HG03354 (cell line): Measurements from ENCODE around the gene PDE6G.
"Not testable (repeated sequence)": the region's sequence is repeated elsewhere in the genome, so short reads cannot be mapped to it uniquely, and the experiment has no call there.

Experiments used
- ATAC-seq: cut with Tn5 transposase; IDR thresholded peaks from one replicate; pipeline ENCODE4 v1.9.1; 2021; ENCODE audit warnings: mild to moderate bottlenecking; ENCODE audit not compliant: unreplicated experiment, poor library complexity, severe bottlenecking

Gene PDE6G

GRCh38 chr17:81638683-81639082 lies 17.7 kb downstream of the PDE6G start:
- no peak for ATAC-seq

- ATAC-seq: peak; percentile 82
These were observed 19.6 kb downstream of the PDE6G start, which contains the start of the genes NPLOC4 and TSPAN10 for GRCh38 chr17:81636505-81637288. Gene NPLOC4 (minus strand): TSS chr17:81637112. CDS start chr17:81636930, 182 bp downstream. Gene TSPAN10 (plus strand): TSS chr17:81637196. CDS start chr17:81642413, 5,217 bp downstream.

GRCh38 chr17:81635973-81636504 lies 20.3 kb downstream of the PDE6G start:
- peak; percentile 16 for ATAC-seq

GRCh38 chr17:81635431-81635830 lies 20.9 kb downstream of the PDE6G start:
- ATAC-seq: no peak

- no peak for ATAC-seq
These were observed 24.9 kb downstream of the PDE6G start for GRCh38 chr17:81631482-81631881.

GRCh38 chr17:81630274-81630673 lies 26.1 kb downstream of the PDE6G start:
- ATAC-seq: no peak

- ATAC-seq: no peak
These were observed 34.7 kb downstream of the PDE6G start for GRCh38 chr17:81621494-81622130.

- not testable (repeated sequence) for ATAC-seq
These were observed 38.0 kb downstream of the PDE6G start for GRCh38 chr17:81618307-81618706.

GRCh38 chr17:81616877-81617276 lies 39.5 kb downstream of the PDE6G start:
- ATAC-seq: no peak

- ATAC-seq: no peak
These were observed 40.9 kb downstream of the PDE6G start for GRCh38 chr17:81615401-81615930.

- ATAC-seq: no peak
These were observed 44.0 kb downstream of the PDE6G start for GRCh38 chr17:81612172-81612970.

GRCh38 chr17:81609541-81610311 lies 46.6 kb downstream of the PDE6G start:
- ATAC-seq: no peak

- ATAC-seq: no peak
These were observed 47.7 kb downstream of the PDE6G start for GRCh38 chr17:81608605-81609004.

GRCh38 chr17:81608082-81608481 lies 48.3 kb downstream of the PDE6G start:
- ATAC-seq: no peak

GRCh38 chr17:81607431-81607830 lies 48.9 kb downstream of the PDE6G start:
- ATAC-seq: no peak

- no peak for ATAC-seq
These were observed 52.3 kb downstream of the PDE6G start for GRCh38 chr17:81603846-81604610.

- no peak for ATAC-seq
These were observed 54.7 kb downstream of the PDE6G start for GRCh38 chr17:81601525-81602120.
